Measurements from ENCODE around the gene BMS1.
A peak's percentile ranks its signal among the peaks of the same experiment; 100 is the strongest.
"Not testable (repeated sequence)": the region's sequence is repeated elsewhere in the genome, so short reads cannot be mapped to it uniquely, and the experiment has no call there.

BMS1 gene, protein sequence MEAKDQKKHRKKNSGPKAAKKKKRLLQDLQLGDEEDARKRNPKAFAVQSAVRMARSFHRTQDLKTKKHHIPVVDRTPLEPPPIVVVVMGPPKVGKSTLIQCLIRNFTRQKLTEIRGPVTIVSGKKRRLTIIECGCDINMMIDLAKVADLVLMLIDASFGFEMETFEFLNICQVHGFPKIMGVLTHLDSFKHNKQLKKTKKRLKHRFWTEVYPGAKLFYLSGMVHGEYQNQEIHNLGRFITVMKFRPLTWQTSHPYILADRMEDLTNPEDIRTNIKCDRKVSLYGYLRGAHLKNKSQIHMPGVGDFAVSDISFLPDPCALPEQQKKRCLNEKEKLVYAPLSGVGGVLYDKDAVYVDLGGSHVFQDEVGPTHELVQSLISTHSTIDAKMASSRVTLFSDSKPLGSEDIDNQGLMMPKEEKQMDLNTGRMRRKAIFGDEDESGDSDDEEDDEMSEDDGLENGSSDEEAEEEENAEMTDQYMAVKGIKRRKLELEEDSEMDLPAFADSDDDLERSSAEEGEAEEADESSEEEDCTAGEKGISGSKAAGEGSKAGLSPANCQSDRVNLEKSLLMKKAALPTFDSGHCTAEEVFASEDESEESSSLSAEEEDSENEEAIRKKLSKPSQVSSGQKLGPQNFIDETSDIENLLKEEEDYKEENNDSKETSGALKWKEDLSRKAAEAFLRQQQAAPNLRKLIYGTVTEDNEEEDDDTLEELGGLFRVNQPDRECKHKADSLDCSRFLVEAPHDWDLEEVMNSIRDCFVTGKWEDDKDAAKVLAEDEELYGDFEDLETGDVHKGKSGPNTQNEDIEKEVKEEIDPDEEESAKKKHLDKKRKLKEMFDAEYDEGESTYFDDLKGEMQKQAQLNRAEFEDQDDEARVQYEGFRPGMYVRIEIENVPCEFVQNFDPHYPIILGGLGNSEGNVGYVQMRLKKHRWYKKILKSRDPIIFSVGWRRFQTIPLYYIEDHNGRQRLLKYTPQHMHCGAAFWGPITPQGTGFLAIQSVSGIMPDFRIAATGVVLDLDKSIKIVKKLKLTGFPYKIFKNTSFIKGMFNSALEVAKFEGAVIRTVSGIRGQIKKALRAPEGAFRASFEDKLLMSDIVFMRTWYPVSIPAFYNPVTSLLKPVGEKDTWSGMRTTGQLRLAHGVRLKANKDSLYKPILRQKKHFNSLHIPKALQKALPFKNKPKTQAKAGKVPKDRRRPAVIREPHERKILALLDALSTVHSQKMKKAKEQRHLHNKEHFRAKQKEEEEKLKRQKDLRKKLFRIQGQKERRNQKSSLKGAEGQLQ

DNA sequence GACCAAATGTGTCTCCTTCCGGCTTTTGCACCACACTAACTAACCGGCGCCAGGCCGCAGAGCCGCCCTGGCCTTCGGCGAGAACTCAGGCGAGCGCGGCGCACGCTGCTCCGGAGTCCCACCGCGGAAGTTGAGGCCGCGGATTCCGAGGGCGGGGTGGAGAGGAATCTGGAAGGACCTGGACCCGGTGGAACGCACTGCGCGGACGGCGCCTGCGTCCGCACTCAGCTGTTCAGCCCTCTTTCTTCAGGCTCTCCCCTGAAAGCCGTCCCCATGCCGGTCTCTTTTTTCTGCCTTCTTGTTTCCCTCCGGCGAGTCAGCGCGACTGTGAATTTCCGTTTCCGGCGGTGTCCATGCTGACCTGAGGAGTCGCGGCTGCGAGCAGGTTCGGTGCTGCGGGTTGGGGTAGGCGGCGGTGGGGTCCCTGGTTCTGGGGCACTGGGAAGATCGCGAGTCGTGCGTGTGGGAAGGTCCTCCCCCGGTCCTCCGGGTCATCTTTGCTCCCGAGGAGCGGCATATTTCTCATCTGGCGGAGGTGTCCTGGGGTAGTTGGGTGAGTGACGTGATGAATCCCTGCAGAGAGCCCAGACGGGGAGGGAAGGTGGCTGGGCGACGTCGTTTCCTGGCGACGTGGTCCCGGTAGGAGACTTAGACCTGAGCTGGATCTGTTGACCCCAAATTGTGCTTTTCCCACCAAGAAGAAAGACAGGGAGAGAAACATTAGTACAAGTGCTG lies at the start of gene BMS1:
Gene BMS1 (plus strand): TSS at position 350 of the 735 bp plus-strand sequence. CDS start 1,600 bp downstream, outside the sequence.
- DNase-seq (ENCODE audit: low read depth), result peak; percentile 91
- TF ChIP-seq MYC (IDR thresholded peaks at IDR 0.05; ENCODE audit: low read depth, low read length) (peak; percentile 67), CTCF (IDR thresholded peaks at IDR 0.05; ENCODE audit: low read depth, low read length) (no peak), POLR2A (IDR thresholded peaks at IDR 0.05; ENCODE audit: extremely low read depth, insufficient read length) (peak; percentile 79)
- peak within 1 kb of the TSS; percentile 95 for H3K4me3 ChIP-seq (ENCODE audit: low read depth, low read length)

- TF ChIP-seq CTCF (IDR thresholded peaks at IDR 0.05; ENCODE audit: low read depth, low read length) (no peak), MYC (IDR thresholded peaks at IDR 0.05; ENCODE audit: low read depth, low read length) (no peak), POLR2A (IDR thresholded peaks at IDR 0.05; ENCODE audit: extremely low read depth, insufficient read length) (no peak)
- TF ChIP-seq, protein P1, sequence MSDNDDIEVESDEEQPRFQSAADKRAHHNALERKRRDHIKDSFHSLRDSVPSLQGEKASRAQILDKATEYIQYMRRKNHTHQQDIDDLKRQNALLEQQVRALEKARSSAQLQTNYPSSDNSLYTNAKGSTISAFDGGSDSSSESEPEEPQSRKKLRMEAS (IDR thresholded peaks at IDR 0.05; ENCODE audit: low read depth, low read length), result no peak
- DNase-seq (ENCODE audit: low read depth), result peak; percentile 9
- H3K4me3 ChIP-seq (ENCODE audit: low read depth, low read length), result no peak overlapping the region
Measured at GRCh38 chr10:42734536-42734935, 48.1 kb upstream of the BMS1 start.

- TF ChIP-seq POLR2A (IDR thresholded peaks at IDR 0.05; ENCODE audit: extremely low read depth, insufficient read length) (no peak), CTCF (IDR thresholded peaks at IDR 0.05; ENCODE audit: low read depth, low read length) (no peak), MYC (IDR thresholded peaks at IDR 0.05; ENCODE audit: low read depth, low read length) (no peak)
- TF ChIP-seq, protein P1 (IDR thresholded peaks at IDR 0.05; ENCODE audit: low read depth, low read length), result no peak
- DNase-seq (ENCODE audit: low read depth), result no peak
- no peak overlapping the region for H3K4me3 ChIP-seq (ENCODE audit: low read depth, low read length)
Measured at GRCh38 chr10:42738679-42739078, 43.9 kb upstream of the BMS1 start.

- not testable (repeated sequence) for DNase-seq (ENCODE audit: low read depth); H3K4me3 ChIP-seq (ENCODE audit: low read depth, low read length)
Measured at GRCh38 chr10:42741536-42741935, 41.1 kb upstream of the BMS1 start.

DNA sequence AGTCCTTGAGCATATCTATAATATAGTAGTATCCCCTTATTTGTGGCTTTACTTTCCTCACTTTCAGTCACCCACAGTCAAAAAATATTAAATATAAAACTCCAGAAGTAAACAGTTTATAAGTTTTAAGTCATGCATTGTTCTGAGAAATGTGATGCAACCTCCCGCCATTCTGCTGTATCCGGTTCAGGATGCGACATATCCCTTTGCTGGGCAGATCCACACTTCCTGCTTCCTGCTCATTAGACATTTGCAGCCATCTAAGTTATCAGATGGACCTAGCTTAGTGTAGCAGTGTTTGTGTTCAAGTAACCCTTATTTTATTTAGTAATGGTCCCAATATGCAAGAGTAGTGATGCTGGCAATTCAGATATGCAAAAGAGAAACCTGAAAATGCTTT lies 38.9 kb upstream of the BMS1 start:
- no peak for TF ChIP-seq POLR2A (IDR thresholded peaks at IDR 0.05; ENCODE audit: extremely low read depth, insufficient read length)
- no peak overlapping the region for H3K4me3 ChIP-seq (ENCODE audit: low read depth, low read length)
- DNase-seq (ENCODE audit: low read depth), result no peak

DNA sequence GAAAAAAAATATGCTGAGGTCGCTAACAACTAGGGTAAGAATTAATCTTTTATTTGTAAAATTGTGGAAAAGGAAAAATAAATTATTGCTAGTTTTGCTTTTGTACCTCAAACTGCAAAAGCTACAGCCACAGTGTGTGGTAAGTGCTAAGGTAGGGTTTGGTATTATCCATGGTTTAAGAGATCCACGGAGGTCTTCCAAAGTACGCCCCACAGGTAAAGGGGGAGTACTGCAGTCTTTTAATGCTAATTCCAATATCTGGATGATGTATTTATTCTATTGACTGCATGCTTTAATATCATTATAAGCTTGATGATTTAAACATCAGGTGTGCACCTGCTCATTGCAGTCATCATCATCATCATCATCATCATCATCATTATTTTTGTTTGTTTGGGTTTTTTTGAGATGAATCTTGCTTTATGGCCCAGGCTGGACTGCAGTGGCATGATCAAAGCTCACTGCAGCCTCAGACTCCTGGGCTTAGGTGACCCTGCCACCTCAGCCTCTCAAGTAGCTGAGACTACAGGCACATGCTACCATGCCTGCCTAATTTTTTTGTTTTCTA lies 38.4 kb upstream of the BMS1 start:
- no peak for DNase-seq (ENCODE audit: low read depth)
- no peak for TF ChIP-seq MYC (IDR thresholded peaks at IDR 0.05; ENCODE audit: low read depth, low read length)
- no peak for TF ChIP-seq CTCF (IDR thresholded peaks at IDR 0.05; ENCODE audit: low read depth, low read length)
- H3K4me3 ChIP-seq (ENCODE audit: low read depth, low read length), result no peak overlapping the region
